HG03060 (cell line): ENCODE measurements around the gene IFNA7.
"Not testable (repeated sequence)": the region's sequence is repeated elsewhere in the genome, so short reads cannot be mapped to it uniquely, and the experiment has no call there.

Source experiments
- ATAC-seq: cut with Tn5 transposase; IDR thresholded peaks from one replicate; pipeline ENCODE4 v1.9.1; 2021; ENCODE audit warnings: low read depth, moderate number of reproducible peaks; ENCODE audit not compliant: unreplicated experiment

IFNA7 gene

GRCh38 chr9:21182810-21183736 lies 18.9 kb downstream of the IFNA7 start:
- peak; percentile 86 for ATAC-seq

- ATAC-seq = no peak
Observed at GRCh38 chr9:21174671-21175070, 27.3 kb downstream of the IFNA7 start.

GRCh38 chr9:21172156-21172555 lies 29.8 kb downstream of the IFNA7 start:
- ATAC-seq = no peak

DNA sequence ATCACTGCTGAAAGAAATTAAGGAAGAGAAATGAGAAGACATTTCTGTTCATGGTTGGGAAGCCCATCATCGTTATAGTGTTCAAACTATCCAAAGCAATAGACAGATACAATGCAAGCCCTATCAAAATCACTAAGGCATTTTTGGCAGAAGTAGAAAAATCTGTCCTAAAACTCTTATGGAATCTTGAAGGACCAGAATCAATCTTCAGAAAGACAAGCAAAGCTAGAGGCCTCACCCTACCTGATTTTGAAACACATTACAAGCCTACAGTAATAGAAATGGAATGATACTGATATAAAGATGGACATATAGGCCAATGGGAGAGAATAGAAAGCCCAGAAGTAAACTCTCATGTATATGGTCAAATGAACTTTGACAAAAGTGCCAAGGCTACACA lies 30.7 kb downstream of the IFNA7 start:
- no peak for ATAC-seq

DNA sequence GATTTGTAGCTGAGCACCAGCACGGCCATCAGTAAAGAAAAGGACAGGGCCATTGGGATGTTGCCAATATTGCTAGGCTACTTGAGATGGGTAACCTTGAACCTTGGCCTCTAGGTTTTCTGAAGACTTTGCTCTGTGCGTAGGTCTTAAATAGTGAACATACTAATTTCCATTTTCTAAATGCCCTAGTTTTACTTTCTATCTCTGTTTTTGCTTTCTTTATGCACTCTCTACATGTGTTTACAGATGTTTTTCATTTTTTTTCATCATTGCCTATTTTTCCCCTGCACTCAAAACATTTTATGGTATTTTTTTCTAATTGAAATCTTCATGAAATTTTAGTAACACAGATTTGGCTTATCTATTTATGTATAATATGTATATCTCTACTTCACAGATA lies 35.4 kb downstream of the IFNA7 start, which contains the start of gene IFNA21:
TSS of gene IFNA21 (minus strand) at position 101 of the 400 bp plus-strand sequence. CDS start at position 53, 48 bp downstream.
- not testable (repeated sequence) for ATAC-seq

DNA sequence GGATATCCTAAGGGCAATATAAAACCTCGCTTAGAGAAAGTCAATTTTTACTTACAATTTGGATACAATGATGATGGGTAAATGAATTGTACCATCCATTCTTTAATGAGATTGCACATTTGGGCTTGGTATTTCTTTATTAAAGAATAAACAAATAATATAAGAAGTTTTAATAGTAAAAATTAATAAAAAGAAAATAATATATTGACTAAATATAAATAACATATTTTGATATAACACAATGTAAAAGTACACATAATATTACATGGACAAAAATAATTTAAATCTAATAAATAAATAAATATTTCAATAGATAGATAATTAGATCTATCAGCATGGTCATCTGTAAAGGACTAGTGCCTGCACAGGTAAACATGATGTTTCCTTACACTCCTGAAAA lies 36.5 kb downstream of the IFNA7 start:
- no peak for ATAC-seq

DNA sequence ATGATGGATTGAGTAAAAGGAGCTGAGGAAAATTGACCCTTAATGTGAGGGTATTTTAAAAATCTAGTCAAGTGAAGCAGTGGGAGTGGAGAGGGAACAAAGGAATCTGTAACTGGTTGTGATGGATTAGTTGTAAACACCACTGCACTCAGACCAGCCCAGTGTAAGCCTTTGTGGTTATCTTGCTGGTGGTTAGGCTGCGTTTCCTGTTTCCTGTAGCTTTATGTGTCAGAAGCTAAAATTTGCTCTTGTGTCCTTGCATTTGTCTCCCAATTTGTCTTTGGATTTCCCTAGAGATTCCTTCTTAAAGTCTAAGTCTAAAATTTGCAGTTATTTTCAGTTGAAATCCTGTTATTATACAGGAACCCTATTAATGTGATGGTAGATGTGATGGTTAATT lies 41.8 kb downstream of the IFNA7 start:
- peak; percentile 77 for ATAC-seq

- ATAC-seq = no peak
Observed at GRCh38 chr9:21155501-21155900, 46.5 kb downstream of the IFNA7 start.

DNA sequence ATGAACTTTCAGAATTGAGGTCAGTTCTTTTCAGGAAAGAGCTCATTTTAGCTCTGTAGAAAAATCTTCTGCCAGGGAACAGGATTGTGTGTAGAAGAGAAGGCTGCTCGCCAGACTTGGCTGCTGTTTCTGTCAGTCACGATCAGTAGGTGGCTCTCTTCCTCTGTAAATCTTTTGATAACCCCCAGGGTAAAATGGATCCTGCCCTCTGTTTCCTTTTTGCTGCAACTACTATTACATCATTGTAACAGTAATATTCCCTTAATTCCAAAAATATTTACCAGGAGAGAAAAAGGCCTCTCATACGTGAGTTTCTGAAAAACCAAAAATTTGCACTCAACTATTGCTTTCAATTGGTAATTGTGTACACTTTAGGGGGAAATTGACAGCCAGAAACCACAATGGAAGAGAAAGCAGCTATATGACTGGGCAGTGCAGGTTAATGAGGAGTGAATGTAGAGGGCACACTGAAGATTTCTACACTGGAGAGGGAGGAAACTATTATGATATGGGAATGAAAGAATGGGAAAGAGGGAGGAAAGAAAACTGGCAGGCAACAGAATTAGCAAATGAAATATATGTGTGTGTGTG lies 47.9 kb downstream of the IFNA7 start:
- peak; percentile 79 for ATAC-seq

GRCh38 chr9:21153336-21154017 lies 48.5 kb downstream of the IFNA7 start:
- peak; percentile 9 for ATAC-seq
